HUES64 (cell line): Measurements from ENCODE around the gene CTNNA1.
"Not testable (repeated sequence)": the region's sequence is repeated elsewhere in the genome, so short reads cannot be mapped to it uniquely, and the experiment has no call there.

ENCODE experiments used
- H3K27ac ChIP-seq: 2 replicates; pipeline ENCODE4 v1.7.0; 2013; ENCODE audit warnings: low read depth, low read length, inconsistent platforms
- H3K27me3 ChIP-seq: 2 replicates; pipeline ENCODE4 v1.6.1; 2013; ENCODE audit warnings: mild to moderate bottlenecking, low read length; ENCODE audit not compliant: insufficient read depth
- H3K36me3 ChIP-seq: 2 replicates; pipeline ENCODE4 v1.6.1; 2013; ENCODE audit warnings: mild to moderate bottlenecking, low read length; ENCODE audit not compliant: insufficient read depth
- H3K4me1 ChIP-seq: 2 replicates; pipeline ENCODE4 v1.6.1; 2013; ENCODE audit warnings: mild to moderate bottlenecking, low read length, moderate library complexity; ENCODE audit not compliant: insufficient read depth
- H3K4me3 ChIP-seq: 2 replicates; pipeline ENCODE4 v1.5.1; 2013; ENCODE audit warnings: mild to moderate bottlenecking, low read length, moderate library complexity
- H3K9ac ChIP-seq: 2 replicates; pipeline ENCODE4 v1.6.1; 2013; ENCODE audit warnings: mild to moderate bottlenecking, low read depth, low read length
- H3K9me3 ChIP-seq: 2 replicates; pipeline ENCODE4 v1.6.1; 2013; ENCODE audit warnings: low read depth, low read length; ENCODE audit not compliant: insufficient read depth
- WGBS: fragments of 150-250, 120-280 bp; methylation state at CpG from one replicate; pipeline ENCODE4 v1.1.7; 2013; ENCODE audit warnings: missing lambda C conversion rate; 5-methylcytosine and 5-hydroxymethylcytosine counted together

Gene CTNNA1

DNA sequence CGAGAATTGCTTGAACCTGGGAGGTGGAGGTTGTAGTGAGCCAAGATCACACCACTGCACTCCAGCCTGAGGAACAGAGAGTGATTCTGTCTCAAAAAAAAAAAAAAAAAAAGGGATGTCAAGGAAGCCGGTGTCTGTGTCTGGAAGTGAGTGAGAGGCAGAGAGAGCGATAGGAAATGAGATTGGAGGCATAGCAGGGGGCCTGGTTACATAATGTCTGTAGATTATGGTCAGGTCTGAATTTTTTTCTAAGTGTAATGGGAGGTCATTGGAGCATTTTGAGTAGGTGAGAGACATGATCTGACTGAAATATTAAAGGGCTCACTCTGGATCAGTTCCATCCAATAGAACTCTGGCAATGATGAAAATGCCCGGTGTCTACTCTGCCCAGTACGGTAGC is 40.4 kb upstream of the CTNNA1 start:
- H3K27ac ChIP-seq, result no peak overlapping the region
- no peaks in the 10 kb centered on the region for H3K36me3 ChIP-seq
- peaks cover 31% of the 10 kb centered on the region for H3K4me1 ChIP-seq
- H3K4me3 ChIP-seq, result no peak overlapping the region
- 91% methylated on average over 5 of the region's 5 CpGs for WGBS
- H3K9me3 ChIP-seq, result no peaks in the 10 kb centered on the region
- H3K9ac ChIP-seq, result no peak overlapping the region
- H3K27me3 ChIP-seq, result no peaks in the 10 kb centered on the region

DNA sequence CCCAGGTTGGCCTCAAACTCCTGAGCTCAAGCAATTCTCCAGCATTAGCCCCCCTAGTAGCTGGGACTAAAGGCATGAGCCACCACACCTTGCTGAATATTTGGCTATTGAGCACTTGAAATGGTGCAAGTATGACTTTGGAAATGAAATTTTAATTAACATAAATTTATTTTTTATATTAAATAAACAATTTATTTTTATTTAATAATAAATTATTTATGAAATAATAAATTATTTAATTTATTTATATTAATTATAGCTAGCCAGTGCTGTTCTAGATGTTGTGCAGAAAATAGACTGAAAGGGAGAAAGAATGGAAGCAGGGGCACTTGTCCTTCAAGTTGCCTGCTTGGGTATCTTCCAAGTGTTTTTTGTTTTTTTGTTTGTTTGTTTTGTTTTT is 40.0 kb upstream of the CTNNA1 start:
- Histone ChIP-seq H3K27ac (no peak overlapping the region), H3K27me3 (no peaks in the 10 kb centered on the region)

DNA sequence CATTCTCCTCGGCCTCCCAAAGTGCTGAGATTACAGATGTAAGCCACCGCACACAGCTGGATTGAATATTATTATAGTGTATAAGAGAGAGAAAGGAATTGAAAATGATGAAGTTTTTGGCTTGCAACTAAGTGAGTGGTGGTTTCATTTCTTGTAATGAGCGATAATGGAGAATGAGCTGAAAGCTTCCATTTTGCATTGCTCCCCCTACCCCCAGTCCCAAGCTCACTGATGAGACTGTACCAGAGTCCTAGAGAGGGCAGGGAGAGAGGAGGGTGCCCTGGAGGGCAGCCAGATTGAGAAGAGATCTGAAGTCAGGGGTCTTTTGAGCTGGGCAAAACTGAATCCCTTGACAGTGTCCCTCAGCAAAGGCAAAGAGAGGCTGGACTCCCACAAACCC is 38.5 kb upstream of the CTNNA1 start:
- 98% methylated on average over 3 of the region's 3 CpGs for WGBS

More for the DNA sequence above, 40.0 kb upstream of the CTNNA1 start:
- H3K36me3 ChIP-seq, result no peaks in the 10 kb centered on the region
- peaks cover 31% of the 10 kb centered on the region for H3K4me1 ChIP-seq
- H3K4me3 ChIP-seq, result no peak overlapping the region
- H3K9me3 ChIP-seq, result no peaks in the 10 kb centered on the region
- H3K9ac ChIP-seq, result no peak overlapping the region

DNA sequence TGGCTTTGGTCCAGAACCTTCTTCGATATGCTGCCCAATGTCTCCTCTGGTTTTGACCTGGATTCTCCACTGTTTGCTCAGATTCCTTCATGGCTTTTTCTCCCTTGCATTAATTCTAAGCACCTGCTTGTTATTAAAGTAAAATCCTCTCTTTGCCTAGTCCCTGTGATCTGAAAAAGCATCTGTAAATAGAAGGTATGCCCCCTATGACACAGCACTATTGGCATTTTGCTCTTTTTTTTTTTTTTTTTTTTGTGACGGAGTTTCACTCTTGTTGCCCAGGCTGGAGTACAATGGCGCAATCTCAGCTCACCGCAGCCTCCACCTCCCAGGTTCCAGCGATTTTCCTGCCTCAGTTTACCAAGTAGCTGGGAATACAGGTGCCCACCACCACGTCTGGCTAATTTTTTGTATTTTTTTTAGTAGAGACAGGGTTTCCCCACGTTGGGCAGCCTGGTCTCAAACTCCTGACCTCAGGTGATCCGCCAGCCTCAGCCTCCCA is 37.2 kb upstream of the CTNNA1 start:
- H3K27me3 ChIP-seq, H3K36me3 ChIP-seq, H3K9me3 ChIP-seq, H3K4me3 ChIP-seq, H3K27ac ChIP-seq, H3K9ac ChIP-seq: not testable (repeated sequence)
- H3K4me1 ChIP-seq, result peaks cover 15% of the 10 kb centered on the region
- 79% methylated on average over 8 of the region's 8 CpGs for WGBS

More for the DNA sequence above, 38.5 kb upstream of the CTNNA1 start:
- Histone ChIP-seq H3K27me3 (no peaks in the 10 kb centered on the region), H3K4me3 (no peak overlapping the region), H3K27ac (no peak overlapping the region), H3K9ac (no peak overlapping the region), H3K36me3 (no peaks in the 10 kb centered on the region), H3K9me3 (no peaks in the 10 kb centered on the region), H3K4me1 (peaks cover 16% of the 10 kb centered on the region)

DNA sequence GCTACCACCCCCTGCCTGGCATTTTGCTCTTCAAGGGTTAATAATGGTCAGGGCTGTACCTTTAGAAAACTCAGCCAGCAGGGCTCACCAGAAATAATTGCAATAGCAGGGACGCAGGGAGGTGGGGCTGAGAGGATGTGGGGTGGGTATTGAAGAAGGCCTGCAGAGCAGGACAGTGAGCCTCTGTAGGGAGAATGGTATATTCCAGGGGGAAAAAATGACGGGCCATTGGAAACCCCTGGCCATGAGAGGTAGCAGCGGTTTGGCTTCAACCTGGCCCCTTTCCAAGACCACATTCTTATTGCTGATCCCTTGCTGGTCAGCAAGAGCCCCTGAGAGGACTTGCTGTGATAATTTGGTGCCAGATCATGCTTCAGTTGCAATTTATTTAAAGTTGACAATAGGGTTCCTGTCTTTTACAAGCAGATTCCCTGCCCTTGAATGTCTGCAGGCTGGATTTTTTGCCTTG is 36.7 kb upstream of the CTNNA1 start:
- H3K27ac ChIP-seq, result no peak overlapping the region
- WGBS, result 27% methylated on average over 3 of the region's 3 CpGs
- no peak overlapping the region for H3K4me3 ChIP-seq
- H3K36me3 ChIP-seq, result no peaks in the 10 kb centered on the region
- H3K27me3 ChIP-seq, result no peaks in the 10 kb centered on the region
- H3K9me3 ChIP-seq, result no peaks in the 10 kb centered on the region
- H3K4me1 ChIP-seq, result peaks cover 15% of the 10 kb centered on the region
- H3K9ac ChIP-seq, result no peak overlapping the region

DNA sequence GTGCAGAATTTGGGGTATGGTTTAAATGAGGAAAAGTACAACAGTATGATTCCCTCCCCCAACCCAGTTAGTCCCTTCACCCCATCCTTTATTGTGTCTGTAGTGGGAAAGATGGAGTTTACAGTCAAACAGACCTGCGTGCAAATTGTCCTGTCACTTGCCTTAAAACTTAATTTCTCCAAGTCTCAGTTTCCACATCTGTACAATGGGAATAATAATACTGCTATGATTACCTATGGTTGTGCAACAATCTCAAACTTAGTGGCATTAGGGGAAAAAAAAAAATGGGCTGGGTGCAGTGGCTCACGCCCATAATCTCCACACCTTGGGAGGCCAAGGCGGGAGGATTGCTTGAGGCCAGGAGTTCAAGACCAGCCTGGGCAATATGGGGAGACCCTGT is 35.8 kb upstream of the CTNNA1 start:
- Histone ChIP-seq H3K4me3 (no peak overlapping the region), H3K27ac (no peak overlapping the region), H3K9me3 (no peaks in the 10 kb centered on the region), H3K36me3 (no peaks in the 10 kb centered on the region), H3K4me1 (peaks cover 19% of the 10 kb centered on the region), H3K27me3 (no peaks in the 10 kb centered on the region), H3K9ac (no peak overlapping the region)
- 97% methylated on average over 2 of the region's 3 CpGs for WGBS

DNA sequence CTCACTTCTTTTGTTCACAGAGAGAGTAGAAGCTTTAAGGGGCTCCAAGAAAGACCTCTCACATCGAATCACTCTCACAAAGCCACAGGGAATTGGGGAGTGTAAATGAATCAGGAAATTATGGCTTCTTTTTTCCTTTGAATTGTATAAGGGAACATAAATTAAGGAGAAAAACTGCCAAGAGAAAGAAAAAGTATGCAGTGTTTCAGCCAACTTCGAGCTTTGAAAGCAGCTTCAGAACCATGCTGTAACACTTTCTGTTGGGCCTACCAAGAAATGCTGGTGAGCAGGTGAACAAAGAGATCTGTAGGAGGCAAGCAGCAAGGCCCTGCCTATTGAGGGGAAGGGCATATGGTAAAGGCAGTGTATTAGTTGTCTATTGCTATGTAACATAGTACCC is 33.4 kb upstream of the CTNNA1 start:
- no peaks in the 10 kb centered on the region for H3K36me3 ChIP-seq
- H3K4me3 ChIP-seq, result no peak overlapping the region
- no peaks in the 10 kb centered on the region for H3K27me3 ChIP-seq
- no peaks in the 10 kb centered on the region for H3K9me3 ChIP-seq
- no peak overlapping the region for H3K27ac ChIP-seq
- 94% methylated on average over 2 of the region's 2 CpGs for WGBS
- H3K4me1 ChIP-seq, result peaks cover 29% of the 10 kb centered on the region
- no peak overlapping the region for H3K9ac ChIP-seq

DNA sequence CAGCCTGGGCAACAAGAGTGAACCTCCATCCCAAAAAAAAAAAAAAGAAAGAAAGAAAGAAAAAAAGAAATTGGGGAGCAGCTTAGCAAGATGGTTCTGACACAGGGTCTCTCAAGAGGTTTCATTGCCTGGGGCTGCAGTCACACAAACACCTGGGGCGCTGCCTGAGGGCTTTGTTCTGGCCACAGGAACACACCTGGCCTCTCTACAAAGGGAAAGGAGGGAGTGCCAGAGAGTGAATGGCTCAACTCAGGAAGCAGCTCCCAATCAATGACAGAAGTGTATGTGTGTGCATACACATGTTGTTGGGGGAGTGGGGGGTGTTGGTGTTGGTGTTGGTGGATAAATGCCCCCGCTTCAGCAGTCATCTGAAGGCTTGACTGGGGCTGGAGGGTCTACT is 32.4 kb upstream of the CTNNA1 start:
- Histone ChIP-seq H3K36me3 (no peaks in the 10 kb centered on the region), H3K9ac (no peak overlapping the region), H3K4me3 (no peak overlapping the region), H3K27me3 (no peaks in the 10 kb centered on the region), H3K4me1 (peaks cover 37% of the 10 kb centered on the region), H3K9me3 (no peaks in the 10 kb centered on the region), H3K27ac (no peak overlapping the region)
- 95% methylated on average over 2 of the region's 2 CpGs for WGBS

DNA sequence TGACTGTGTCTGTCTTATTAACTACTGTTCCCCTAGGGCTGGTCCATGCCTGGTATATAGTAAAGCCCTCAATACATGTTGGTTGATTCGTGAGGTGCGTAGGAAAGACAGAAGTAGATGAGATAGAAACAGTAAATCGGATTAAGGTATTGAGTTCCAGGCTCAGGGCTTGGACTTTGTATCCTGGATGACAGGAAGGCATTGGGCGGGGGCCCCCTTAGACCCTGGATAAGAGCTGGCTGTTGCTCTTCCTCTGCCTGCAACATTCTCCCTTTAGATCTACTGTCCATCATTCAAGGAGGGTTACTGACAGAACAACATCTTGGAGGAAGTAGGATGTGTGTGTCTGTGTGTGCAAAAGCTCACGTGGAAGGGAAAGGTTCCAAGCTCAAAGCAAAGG is 31.2 kb upstream of the CTNNA1 start:
- H3K36me3 ChIP-seq, result no peaks in the 10 kb centered on the region
- no peak overlapping the region for H3K9ac ChIP-seq
- peaks cover 31% of the 10 kb centered on the region for H3K4me1 ChIP-seq
- no peaks in the 10 kb centered on the region for H3K9me3 ChIP-seq
- 86% methylated on average over 5 of the region's 5 CpGs for WGBS
- H3K27me3 ChIP-seq, result no peaks in the 10 kb centered on the region
- no peak overlapping the region for H3K27ac ChIP-seq
- no peak overlapping the region for H3K4me3 ChIP-seq

DNA sequence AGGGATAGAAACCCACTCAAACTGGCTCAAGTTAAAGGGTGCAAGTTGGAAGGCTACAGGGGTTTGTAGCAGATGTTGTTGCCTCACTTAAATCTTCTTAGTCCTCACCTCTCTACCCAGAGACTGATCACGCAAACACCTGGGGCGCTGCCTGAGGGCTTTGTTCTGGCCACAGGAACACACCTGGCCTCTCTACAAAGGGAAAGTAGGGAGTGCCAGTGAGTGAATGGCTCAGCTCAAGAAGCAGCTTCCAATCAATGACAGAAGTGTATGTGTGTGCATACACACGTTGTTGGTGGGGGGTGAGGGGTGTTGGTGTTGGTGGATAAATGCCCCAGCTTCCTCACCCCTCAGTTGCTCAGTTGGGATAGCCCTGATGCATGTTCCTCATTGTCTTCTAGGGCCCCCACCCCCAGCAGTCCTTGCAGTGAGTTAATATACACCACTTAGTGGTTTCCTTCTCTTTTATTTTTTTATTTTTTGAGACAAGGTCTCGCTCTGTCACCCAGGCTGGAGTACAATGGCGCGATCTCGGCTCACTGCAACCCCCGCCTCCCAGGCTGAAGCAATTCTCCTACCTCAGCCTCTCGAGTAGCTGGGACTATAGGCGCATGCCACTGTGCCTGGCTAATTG is 30.6 kb upstream of the CTNNA1 start:
- Histone ChIP-seq H3K4me3 (no peak overlapping the region), H3K36me3 (no peaks in the 10 kb centered on the region), H3K9me3 (no peaks in the 10 kb centered on the region), H3K9ac (no peak overlapping the region), H3K27ac (no peak overlapping the region), H3K27me3 (no peaks in the 10 kb centered on the region), H3K4me1 (peaks cover 29% of the 10 kb centered on the region)
- 87% methylated on average over 10 of the region's 10 CpGs for WGBS

DNA sequence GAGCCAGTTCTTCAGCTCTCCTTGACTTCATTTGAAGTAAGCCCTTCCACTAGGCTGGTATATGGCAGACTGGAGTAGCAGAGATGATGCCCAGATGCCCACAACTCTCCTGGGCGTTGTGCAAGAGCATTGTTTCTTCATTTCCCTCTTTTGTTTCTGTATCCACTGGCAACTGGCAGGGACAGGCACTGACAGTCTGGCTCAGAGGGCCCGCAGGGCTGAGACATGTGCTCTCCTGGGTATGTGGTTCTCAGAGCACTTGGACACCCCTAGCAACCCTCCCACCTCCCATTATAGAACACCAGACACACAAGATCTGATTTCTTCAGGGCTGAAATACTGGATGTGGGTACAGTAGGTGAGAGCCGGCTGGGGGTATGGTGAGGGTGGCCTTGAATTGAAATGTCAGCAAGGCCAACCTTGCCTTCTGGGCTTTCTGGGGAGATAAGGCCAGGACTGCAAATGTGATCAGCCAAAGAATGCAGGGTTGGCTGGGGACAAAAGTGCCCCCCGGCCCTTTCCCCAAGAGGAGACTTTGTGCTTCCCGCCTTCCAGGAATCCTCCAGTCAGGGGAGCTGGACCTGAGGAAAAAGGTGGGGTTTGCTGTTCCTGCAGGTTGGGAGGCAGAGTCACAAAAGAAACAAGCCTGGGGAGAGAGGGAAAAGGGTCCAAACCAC is 28.6 kb upstream of the CTNNA1 start:
- H3K9ac ChIP-seq, result no peak overlapping the region
- H3K27me3 ChIP-seq, result no peaks in the 10 kb centered on the region
- 85% methylated on average over 5 of the region's 5 CpGs for WGBS
- H3K36me3 ChIP-seq, result no peaks in the 10 kb centered on the region
- H3K27ac ChIP-seq, result peak overlapping the region; percentile 37; the same call in 1 of the 2 replicates
- H3K4me3 ChIP-seq, result peak overlapping the region; percentile 13; the same call in 1 of the 2 replicates
- peaks cover 29% of the 10 kb centered on the region for H3K4me1 ChIP-seq
- H3K9me3 ChIP-seq, result no peaks in the 10 kb centered on the region
